A673 (cell line): ENCODE data around the gene EFCAB8.

ENCODE experiments used
- EZH2 ChIP-seq: fragments of 200-600 bp; sonication (generic); IDR thresholded peaks from 2 replicates; pipeline ENCODE4 v1.6.1; 2017; ENCODE audit warnings: borderline replicate concordance, low read depth, mild to moderate bottlenecking, mixed read lengths, antibody characterized with exemption, low read length; ENCODE audit not compliant: poor library complexity, severe bottlenecking
- TF ChIP-seq, protein P1 (sequence below): fragments of 300-800, 200-600 bp; sonication (generic); conservative IDR thresholded peaks from 2 replicates; pipeline ENCODE4 v1.5.1; 2017; ENCODE audit warnings: low read depth, mild to moderate bottlenecking, antibody characterized with exemption, low read length, moderate library complexity, mixed read lengths

DNA sequence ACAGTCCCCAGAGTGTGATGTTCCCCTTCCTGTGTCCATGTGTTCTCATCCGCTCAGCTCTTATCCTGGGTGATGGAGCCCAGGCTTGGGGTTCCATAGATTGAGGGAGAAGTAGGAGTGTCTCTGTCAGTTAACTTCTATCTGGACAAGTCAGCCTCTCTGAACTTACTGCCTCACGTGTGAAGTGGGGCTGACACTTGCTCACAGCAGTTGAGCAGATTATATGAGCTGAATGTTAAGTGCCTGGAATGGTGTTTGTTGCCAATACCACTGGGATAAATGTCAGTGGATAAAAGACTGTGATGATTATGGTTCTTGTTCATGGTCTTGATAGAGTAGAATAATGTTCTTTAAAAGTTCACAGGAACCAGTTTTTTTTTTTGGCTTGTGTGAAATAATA, 17.1 kb upstream of the EFCAB8 start:
- TF ChIP-seq, protein P1, sequence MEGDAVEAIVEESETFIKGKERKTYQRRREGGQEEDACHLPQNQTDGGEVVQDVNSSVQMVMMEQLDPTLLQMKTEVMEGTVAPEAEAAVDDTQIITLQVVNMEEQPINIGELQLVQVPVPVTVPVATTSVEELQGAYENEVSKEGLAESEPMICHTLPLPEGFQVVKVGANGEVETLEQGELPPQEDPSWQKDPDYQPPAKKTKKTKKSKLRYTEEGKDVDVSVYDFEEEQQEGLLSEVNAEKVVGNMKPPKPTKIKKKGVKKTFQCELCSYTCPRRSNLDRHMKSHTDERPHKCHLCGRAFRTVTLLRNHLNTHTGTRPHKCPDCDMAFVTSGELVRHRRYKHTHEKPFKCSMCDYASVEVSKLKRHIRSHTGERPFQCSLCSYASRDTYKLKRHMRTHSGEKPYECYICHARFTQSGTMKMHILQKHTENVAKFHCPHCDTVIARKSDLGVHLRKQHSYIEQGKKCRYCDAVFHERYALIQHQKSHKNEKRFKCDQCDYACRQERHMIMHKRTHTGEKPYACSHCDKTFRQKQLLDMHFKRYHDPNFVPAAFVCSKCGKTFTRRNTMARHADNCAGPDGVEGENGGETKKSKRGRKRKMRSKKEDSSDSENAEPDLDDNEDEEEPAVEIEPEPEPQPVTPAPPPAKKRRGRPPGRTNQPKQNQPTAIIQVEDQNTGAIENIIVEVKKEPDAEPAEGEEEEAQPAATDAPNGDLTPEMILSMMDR: no peak
- TF ChIP-seq EZH2: no peak
